ENCODE measurements around the gene ATOH8.

The ATOH8 gene

DNA sequence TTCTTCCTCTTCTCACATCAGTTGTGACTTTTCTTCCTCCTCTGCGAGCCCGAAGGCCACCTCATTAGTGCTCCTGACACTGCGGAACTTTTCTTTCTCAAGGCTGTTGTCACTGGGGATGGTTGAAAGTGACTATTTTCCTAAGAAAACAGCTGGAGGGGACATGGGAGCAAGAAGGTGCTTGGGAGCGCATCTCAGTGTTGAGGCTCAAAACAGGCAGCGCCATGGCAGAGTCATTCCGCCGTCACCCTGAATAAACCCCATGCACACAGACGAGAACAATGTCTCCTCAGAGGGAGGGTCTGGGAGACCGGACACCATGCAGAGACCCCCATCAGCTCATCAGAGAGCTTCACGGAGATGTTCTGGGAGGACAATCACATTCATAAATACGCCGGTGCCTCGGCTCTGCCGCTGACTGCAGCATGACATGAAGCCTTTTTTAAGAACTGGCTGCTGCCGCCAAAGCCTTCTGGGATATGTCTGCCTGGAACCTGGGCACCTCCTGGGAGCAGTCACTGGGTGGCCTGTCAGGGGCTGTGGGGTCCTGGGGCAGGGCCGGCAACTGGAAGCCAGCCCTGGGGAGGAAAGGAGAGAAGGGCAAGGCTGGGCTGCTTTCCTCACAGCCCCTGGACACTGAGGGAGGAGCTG, 19.2 kb downstream of the ATOH8 start:
- Histone ChIP-seq H3K27ac (ENCODE audit: low read depth, low read length) (no peak overlapping the region), H3K4me1 (ENCODE audit: control insufficient read depth, insufficient read depth, low read length) (peaks cover 32% of the 10 kb centered on the region), H3K9ac (ENCODE audit: low read depth, low read length) (no peak overlapping the region), H3K4me3 (ENCODE audit: low read depth, low read length) (no peak overlapping the region), H3K9me3 (ENCODE audit: control insufficient read depth, insufficient read depth, low read length) (no peaks in the 10 kb centered on the region), H3K27me3 (ENCODE audit: control insufficient read depth, insufficient read depth, low read length) (peaks cover 23% of the 10 kb centered on the region), H3K36me3 (ENCODE audit: control insufficient read depth, insufficient read depth, low read length) (no peaks in the 10 kb centered on the region)

DNA sequence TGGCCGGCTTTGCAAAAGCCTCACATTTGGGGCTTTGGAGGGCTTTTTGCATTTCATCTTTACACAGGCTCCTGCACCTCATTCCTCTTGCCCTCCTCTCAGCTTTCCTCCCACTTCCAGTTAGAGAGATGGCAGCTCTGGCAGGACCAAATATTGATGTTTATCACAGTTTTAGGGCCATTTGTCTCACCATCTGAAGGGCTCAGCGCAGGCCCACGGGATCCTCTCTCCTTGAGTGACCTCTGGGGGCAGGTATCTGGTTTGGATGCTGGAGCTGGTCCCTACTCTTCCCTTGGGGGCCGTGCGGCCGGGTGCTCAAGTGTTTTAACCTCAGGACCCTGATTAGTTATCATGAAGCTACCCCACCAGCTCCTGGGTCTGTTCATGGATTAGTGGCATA, 19.9 kb downstream of the ATOH8 start:
- H3K9ac ChIP-seq (ENCODE audit: low read depth, low read length), result no peak overlapping the region
- no peak overlapping the region for H3K27ac ChIP-seq (ENCODE audit: low read depth, low read length)
- peaks cover 21% of the 10 kb centered on the region for H3K27me3 ChIP-seq (ENCODE audit: control insufficient read depth, insufficient read depth, low read length)
- peaks cover 25% of the 10 kb centered on the region for H3K4me1 ChIP-seq (ENCODE audit: control insufficient read depth, insufficient read depth, low read length)
- H3K4me3 ChIP-seq (ENCODE audit: low read depth, low read length), result no peak overlapping the region
- no peaks in the 10 kb centered on the region for H3K36me3 ChIP-seq (ENCODE audit: control insufficient read depth, insufficient read depth, low read length)
- no peaks in the 10 kb centered on the region for H3K9me3 ChIP-seq (ENCODE audit: control insufficient read depth, insufficient read depth, low read length)

DNA sequence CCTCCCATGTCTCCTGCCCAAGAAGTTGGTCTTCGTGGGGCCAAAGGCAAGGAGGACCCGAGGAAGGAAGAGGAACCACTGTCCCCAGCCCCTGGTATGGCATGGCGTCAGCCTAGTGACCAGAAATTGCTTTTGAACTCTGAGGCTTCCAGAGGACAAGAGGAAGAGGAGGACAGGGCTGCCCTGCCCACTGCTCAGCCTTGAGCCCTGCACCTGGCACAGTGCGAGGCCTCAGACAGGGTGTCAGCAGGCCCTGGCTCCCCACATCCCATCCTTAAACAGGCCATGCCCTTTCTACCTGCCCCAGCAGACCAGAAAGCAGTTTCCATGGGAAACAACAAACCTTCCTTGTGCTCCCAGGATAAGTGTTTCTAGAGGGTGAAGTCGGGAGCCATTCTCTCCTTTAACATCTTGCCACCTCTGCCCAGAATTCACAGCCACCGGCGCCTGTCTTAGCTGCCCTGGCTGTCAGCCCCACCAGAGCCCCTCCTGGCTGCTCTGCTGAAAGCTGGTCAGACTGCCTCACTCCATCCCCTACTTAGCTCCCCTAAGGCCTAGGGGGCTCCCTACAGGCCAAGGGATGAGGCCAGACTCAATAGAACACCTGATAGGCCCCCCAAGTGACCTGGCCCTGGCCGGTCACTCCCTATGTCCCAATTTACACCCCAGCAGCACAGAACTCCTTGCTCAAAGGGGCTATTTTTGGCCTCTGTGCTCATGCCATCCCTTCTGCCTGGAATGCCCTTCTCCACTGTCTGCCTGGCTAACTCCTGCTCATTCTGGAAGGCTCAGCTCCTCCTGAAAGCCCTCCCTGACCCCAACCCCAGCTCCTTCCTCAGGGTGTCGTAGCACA, 20.6 kb downstream of the ATOH8 start:
- H3K36me3 ChIP-seq (ENCODE audit: control insufficient read depth, insufficient read depth, low read length), result no peaks in the 10 kb centered on the region
- no peak overlapping the region for H3K9ac ChIP-seq (ENCODE audit: low read depth, low read length)
- H3K4me1 ChIP-seq (ENCODE audit: control insufficient read depth, insufficient read depth, low read length), result peaks cover 19% of the 10 kb centered on the region
- H3K27ac ChIP-seq (ENCODE audit: low read depth, low read length), result no peak overlapping the region
- H3K4me3 ChIP-seq (ENCODE audit: low read depth, low read length), result no peak overlapping the region
- peaks cover 21% of the 10 kb centered on the region for H3K27me3 ChIP-seq (ENCODE audit: control insufficient read depth, insufficient read depth, low read length)
- H3K9me3 ChIP-seq (ENCODE audit: control insufficient read depth, insufficient read depth, low read length), result no peaks in the 10 kb centered on the region

DNA sequence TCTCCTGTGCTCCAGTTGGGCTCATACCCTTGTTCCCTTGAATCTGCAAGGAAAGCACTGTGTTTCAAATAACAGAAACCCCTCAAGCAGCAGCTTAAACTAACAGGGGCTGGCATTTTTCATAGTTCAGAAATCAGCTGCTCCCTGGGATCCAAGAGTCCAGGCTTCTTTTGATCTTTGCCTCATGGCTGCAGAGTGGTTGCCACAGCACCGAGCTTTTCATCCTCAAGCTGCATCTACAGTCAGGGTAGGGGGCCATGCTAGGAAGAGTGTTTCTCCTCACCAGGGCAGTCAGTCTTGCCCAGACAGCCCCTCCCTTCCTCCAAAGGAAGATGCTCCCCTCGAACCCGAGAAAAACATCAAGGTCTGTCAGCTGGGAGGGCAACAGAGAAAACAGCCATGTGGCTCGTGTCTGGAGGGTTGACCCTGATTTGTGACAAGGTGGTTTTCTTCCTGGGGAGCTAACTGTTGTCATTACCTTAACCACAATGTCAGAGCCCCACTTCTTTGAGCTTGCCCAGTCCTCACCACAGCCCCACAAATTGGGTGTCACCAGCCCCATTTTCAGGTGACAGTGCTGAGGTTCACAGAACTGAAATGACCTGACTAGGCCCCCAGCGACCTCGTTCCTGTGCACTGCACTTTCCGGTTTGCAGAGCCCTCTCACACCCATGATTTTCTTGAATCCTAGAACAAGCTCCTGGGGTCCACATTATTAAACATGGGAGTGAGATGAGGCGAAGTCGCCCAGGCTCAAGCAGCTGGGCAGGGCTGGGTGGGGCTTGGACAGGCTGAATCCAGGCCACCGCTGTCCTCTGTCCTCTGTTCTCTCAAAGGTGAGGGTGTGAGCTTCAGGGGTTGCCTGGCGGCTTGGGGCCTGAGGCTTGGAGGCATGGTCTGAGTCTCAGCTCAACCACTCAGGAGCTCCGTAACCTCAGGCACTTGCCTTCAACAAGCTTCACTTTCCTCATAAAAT, 21.9 kb downstream of the ATOH8 start:
- Histone ChIP-seq H3K27me3 (ENCODE audit: control insufficient read depth, insufficient read depth, low read length) (peaks cover 21% of the 10 kb centered on the region), H3K4me1 (ENCODE audit: control insufficient read depth, insufficient read depth, low read length) (peaks cover 17% of the 10 kb centered on the region), H3K36me3 (ENCODE audit: control insufficient read depth, insufficient read depth, low read length) (no peaks in the 10 kb centered on the region), H3K9me3 (ENCODE audit: control insufficient read depth, insufficient read depth, low read length) (no peaks in the 10 kb centered on the region), H3K9ac (ENCODE audit: low read depth, low read length) (no peak overlapping the region), H3K27ac (ENCODE audit: low read depth, low read length) (no peak overlapping the region), H3K4me3 (ENCODE audit: low read depth, low read length) (no peak overlapping the region)

DNA sequence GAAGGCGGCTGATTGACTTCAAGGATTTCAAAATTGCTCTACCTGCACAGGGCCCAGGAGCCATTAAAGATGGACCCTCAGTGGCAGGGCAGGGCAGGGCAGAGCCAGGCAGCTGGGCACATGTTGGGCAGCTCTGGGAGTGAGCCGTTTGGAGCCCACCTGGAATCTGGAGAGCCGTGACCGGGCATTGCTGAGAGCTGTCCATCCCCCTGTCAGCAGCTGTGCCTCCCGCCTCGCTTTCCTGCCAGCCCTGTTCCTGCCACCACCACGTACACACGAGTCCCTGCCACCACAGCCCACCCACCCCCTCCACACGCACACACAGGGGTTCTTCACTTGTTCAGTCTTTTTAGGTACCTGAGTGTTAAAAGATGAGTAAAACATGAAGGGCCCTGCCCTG, 22.9 kb downstream of the ATOH8 start:
- no peak overlapping the region for H3K9ac ChIP-seq (ENCODE audit: low read depth, low read length)
- H3K4me3 ChIP-seq (ENCODE audit: low read depth, low read length), result no peak overlapping the region
- no peaks in the 10 kb centered on the region for H3K9me3 ChIP-seq (ENCODE audit: control insufficient read depth, insufficient read depth, low read length)
- peaks cover 15% of the 10 kb centered on the region for H3K4me1 ChIP-seq (ENCODE audit: control insufficient read depth, insufficient read depth, low read length)
- H3K27ac ChIP-seq (ENCODE audit: low read depth, low read length), result no peak overlapping the region
- no peaks in the 10 kb centered on the region for H3K36me3 ChIP-seq (ENCODE audit: control insufficient read depth, insufficient read depth, low read length)
- H3K27me3 ChIP-seq (ENCODE audit: control insufficient read depth, insufficient read depth, low read length), result peaks cover 13% of the 10 kb centered on the region

DNA sequence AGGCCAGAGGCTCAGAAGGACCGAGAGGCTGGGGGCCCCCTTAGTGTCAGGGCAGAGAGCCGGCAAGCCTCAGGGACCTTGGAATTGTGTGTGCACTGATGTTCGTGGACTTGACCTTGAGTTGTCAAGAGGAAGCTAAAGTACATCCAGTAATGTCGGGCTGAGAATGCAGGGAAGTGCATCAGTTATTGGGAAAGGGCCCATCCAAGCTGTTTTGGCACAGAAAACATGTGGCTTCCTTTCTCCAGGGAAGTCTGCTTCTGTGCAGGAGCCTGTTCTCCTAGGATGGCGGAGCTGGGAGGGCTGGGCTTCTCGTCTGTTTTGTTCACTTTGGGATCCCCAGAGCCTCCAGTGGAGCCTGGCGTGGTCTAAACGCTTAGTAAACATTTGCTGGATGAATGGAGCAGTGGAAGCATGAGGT, 23.7 kb downstream of the ATOH8 start:
- H3K4me3 ChIP-seq (ENCODE audit: low read depth, low read length), result no peak overlapping the region
- H3K9me3 ChIP-seq (ENCODE audit: control insufficient read depth, insufficient read depth, low read length), result no peaks in the 10 kb centered on the region
- H3K36me3 ChIP-seq (ENCODE audit: control insufficient read depth, insufficient read depth, low read length), result no peaks in the 10 kb centered on the region
- peaks cover 7% of the 10 kb centered on the region for H3K27me3 ChIP-seq (ENCODE audit: control insufficient read depth, insufficient read depth, low read length)
- no peak overlapping the region for H3K9ac ChIP-seq (ENCODE audit: low read depth, low read length)
- H3K4me1 ChIP-seq (ENCODE audit: control insufficient read depth, insufficient read depth, low read length), result peaks cover 11% of the 10 kb centered on the region
- H3K27ac ChIP-seq (ENCODE audit: low read depth, low read length), result no peak overlapping the region

DNA sequence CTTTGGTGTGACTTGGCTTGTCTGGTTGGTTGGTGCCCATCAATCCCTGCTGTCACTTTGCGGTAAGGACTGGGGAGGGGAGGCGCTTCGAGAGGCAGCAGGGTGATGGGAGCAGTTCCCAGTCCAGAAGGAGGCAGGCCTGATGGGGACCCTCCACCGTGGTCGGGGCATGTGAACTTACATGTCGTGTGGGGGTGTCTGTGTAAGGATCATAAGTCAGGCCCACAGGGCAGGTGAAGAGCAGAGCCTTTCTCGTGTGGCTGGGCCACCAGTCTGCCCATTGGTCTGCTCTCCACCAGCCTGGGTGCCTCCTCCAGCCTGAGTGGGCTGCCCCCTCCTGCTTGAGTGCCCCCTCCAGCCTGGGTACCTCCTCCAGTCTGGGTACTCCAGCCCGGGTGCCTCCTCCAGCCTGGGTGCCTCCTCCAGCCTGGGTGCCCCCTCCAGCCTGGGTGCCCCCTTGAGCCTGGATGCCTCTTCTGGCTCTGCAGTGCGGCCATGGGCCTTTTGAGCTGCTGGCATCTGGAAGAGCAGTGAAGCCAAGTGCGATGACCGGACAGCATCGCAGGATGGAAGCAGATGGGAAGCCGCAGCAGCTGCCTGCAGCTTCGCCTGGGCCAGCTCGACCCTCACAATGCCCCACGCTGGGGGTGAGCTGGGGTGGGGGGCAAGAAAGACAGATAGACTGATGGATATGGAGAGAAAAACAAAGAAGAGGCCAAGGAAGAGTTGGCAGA, 25.0 kb downstream of the ATOH8 start:
- H3K4me3 ChIP-seq (ENCODE audit: low read depth, low read length), result no peak overlapping the region
- no peak overlapping the region for H3K9ac ChIP-seq (ENCODE audit: low read depth, low read length)
- H3K4me1 ChIP-seq (ENCODE audit: control insufficient read depth, insufficient read depth, low read length), result peaks cover 3% of the 10 kb centered on the region; the same call in 1 of the 2 replicates
- H3K27ac ChIP-seq (ENCODE audit: low read depth, low read length), result no peak overlapping the region
- H3K36me3 ChIP-seq (ENCODE audit: control insufficient read depth, insufficient read depth, low read length), result no peaks in the 10 kb centered on the region
- H3K9me3 ChIP-seq (ENCODE audit: control insufficient read depth, insufficient read depth, low read length), result no peaks in the 10 kb centered on the region
- no peaks in the 10 kb centered on the region; the same call in 1 of the 2 replicates for H3K27me3 ChIP-seq (ENCODE audit: control insufficient read depth, insufficient read depth, low read length)

DNA sequence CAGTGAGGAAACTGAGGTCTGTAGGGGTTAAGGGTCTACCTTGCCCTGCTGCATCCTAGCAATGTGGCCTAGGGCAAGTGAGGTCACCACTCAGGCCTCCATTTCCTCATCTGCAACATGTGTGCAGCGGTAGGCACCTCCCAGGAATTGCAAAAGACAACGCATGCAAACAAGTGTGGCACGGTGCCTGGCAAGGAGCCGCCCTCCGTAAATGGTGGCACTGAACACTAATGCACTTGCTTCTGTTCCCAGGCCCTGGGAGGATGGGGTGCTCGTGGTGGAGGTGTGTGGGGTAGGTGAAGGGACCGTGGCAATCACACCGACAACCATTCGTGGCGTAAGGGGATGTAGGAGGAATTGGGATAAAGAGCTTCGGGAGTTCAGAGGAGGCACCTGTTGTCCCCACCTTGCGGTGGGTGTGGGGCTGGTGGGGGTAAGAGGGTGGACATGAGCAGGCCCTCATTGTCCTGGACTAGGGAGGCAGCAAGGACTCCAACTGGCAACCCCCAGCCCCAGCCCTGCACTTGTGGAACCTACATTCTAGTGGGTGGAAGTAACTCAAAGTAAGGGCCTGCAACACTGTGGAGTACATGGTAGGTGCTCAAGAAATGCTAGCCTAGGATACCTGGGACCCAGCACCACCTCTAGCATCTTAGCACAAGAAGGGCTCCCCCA, 26.0 kb downstream of the ATOH8 start:
- Histone ChIP-seq H3K27ac (ENCODE audit: low read depth, low read length) (no peak overlapping the region), H3K9ac (ENCODE audit: low read depth, low read length) (no peak overlapping the region), H3K9me3 (ENCODE audit: control insufficient read depth, insufficient read depth, low read length) (no peaks in the 10 kb centered on the region), H3K36me3 (ENCODE audit: control insufficient read depth, insufficient read depth, low read length) (no peaks in the 10 kb centered on the region), H3K27me3 (ENCODE audit: control insufficient read depth, insufficient read depth, low read length) (no peaks in the 10 kb centered on the region; the same call in 1 of the 2 replicates), H3K4me1 (ENCODE audit: control insufficient read depth, insufficient read depth, low read length) (peaks cover 6% of the 10 kb centered on the region; the same call in 1 of the 2 replicates), H3K4me3 (ENCODE audit: low read depth, low read length) (no peak overlapping the region)

DNA sequence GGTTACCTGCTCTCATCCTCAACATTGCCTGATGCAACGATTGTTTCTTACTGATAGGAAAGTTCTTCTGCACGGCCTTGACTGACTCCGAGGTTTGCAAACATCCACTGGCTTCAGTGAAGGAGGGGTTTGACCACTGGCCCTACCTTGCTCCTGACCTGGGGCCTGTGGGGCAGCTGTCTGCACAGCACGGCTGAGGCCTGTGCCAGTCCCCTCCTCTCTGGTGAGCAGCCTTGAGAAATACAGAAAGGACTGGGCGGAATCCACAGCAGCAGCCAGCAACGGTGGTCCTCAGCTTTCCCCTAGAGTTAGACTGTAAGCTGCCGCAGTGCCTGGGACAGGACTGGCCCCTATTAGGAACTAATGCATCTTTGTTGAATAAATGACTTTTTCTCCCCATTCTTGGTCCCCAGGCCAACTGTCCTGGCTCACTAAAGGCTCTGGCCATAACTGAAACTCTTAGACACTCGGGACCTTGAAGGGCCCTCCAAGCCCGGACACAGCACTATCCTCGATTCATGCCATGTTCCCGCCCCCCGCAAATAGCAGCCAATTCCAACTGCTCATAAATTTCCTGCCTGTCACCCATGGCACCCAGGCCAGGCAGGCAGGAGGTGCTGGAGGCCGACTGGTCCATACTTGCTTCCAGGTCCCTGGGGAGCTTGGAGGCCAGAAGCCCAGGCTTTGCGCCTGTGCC, 26.7 kb downstream of the ATOH8 start:
- H3K36me3 ChIP-seq (ENCODE audit: control insufficient read depth, insufficient read depth, low read length), result no peaks in the 10 kb centered on the region
- no peak overlapping the region for H3K9ac ChIP-seq (ENCODE audit: low read depth, low read length)
- no peaks in the 10 kb centered on the region; the same call in 1 of the 2 replicates for H3K27me3 ChIP-seq (ENCODE audit: control insufficient read depth, insufficient read depth, low read length)
- H3K4me3 ChIP-seq (ENCODE audit: low read depth, low read length), result no peak overlapping the region
- H3K4me1 ChIP-seq (ENCODE audit: control insufficient read depth, insufficient read depth, low read length), result peaks cover 9% of the 10 kb centered on the region; the same call in 1 of the 2 replicates
- H3K9me3 ChIP-seq (ENCODE audit: control insufficient read depth, insufficient read depth, low read length), result no peaks in the 10 kb centered on the region
- H3K27ac ChIP-seq (ENCODE audit: low read depth, low read length), result no peak overlapping the region

Data from HUES48 (cell line).